HCT116 (cell line): ENCODE results near the gene C6orf118. TPM values are rescaled to one million over a fixed set of nuclear protein-coding genes. Genes with fewer than 3 reads are reported as not detected.

Experiments used
- ATAC-seq: fragments of 200-7000 bp; cut with Tn5 transposase; 2 replicates; pipeline ENCODE4 v1.9.1; 2020; ENCODE audit warnings: mild to moderate bottlenecking, moderate library complexity
- BruUV-seq: library from RNA; stranded (reverse); fragments of 400-500 nt; replicated peaks from 2 replicates; lab custom pipeline; 2021; lab: Mats Ljungman, UMichigan
- CTCF ChIA-PET: fragments of 300-600 bp; sonication (Branson Sonifier 250); formaldehyde crosslinking; loops from one replicate; lab custom pipeline; 2021; ENCODE audit warnings: antibody characterized with exemption; lab: Charles Lee
- POLR2A ChIA-PET: fragments of 300-600, 350-600 bp; sonication (Branson Sonifier 250); formaldehyde crosslinking; loops from one replicate; lab custom pipeline; 2021; ENCODE audit warnings: antibody characterized with exemption; lab: Charles Lee
- RAD21 ChIA-PET, 2 experiments: fragments of 300-600 bp; sonication (Branson Sonifier 250); formaldehyde crosslinking; loops; one replicate each; lab custom pipeline; 2023; ENCODE audit warnings: low total read pairs in 2 of 2; ENCODE audit not compliant: uncharacterized antibody in 2 of 2, unreplicated experiment in 2 of 2, low non-redundant PET in 1 of 2; lab: Charles Lee
- DNase-seq: peaks from one replicate; pipeline ENCODE4 v3.0.0-alpha.2; 2010; ENCODE audit warnings: low read depth, low spot score
- H2AFZ ChIP-seq: fragments of 200-600 bp; shearing (Covaris generic), sonication (generic); 2 replicates; pipeline ENCODE4 v1.6.1; 2017; ENCODE audit warnings: low read depth, mixed run types, mixed read lengths, antibody characterized with exemption, low read length; ENCODE audit not compliant: poor library complexity, severe bottlenecking
- H3K27ac ChIP-seq: 2 replicates; pipeline ENCODE4 v1.5.1; 2012; ENCODE audit warnings: low read depth, low read length
- H3K27me3 ChIP-seq: fragments of 200-600 bp; sonication (generic); 2 replicates; pipeline ENCODE4 v1.6.1; 2016; ENCODE audit warnings: mixed run types, low read length, mixed read lengths; ENCODE audit not compliant: insufficient read depth
- H3K36me3 ChIP-seq, 2 experiments: fragments of 200-500 bp in 1 of 2; fragments of 200-600 bp in 1 of 2; sonication (Bioruptor generic) in 1 of 2; sonication (generic) in 1 of 2; 2 replicates each; pipeline versions ENCODE4 v1.5.1 to v1.6.1; 2014 to 2016; ENCODE audit warnings: low read length in 2 of 2, inconsistent platforms in 1 of 2, mixed read lengths in 1 of 2, mixed run types in 1 of 2; ENCODE audit not compliant: insufficient read depth in 2 of 2, control insufficient read depth in 1 of 2
- H3K4me1 ChIP-seq, 2 experiments: fragments of 200-600 bp in 1 of 2; sonication (generic) in 1 of 2; 2 replicates each; pipeline versions ENCODE4 v1.5.1 to v1.6.1; 2012 to 2017; ENCODE audit warnings: low read length in 2 of 2, inconsistent platforms in 1 of 2, mild to moderate bottlenecking in 1 of 2, mixed read lengths in 1 of 2, mixed run types in 1 of 2, moderate library complexity in 1 of 2; ENCODE audit not compliant: insufficient read depth in 2 of 2, control insufficient read depth in 1 of 2
- H3K4me2 ChIP-seq: fragments of 200-600 bp; sonication (generic); 2 replicates; pipeline ENCODE4 v1.6.1; 2017; ENCODE audit warnings: mixed run types, low read length, mixed read lengths
- H3K4me3 ChIP-seq, 2 experiments: fragments of 200-600 bp in 1 of 2; sonication (generic) in 1 of 2; replicated peaks in 1 of 2; 2 replicates each; pipeline ENCODE4 v1.5.1; 2011 to 2016; ENCODE audit warnings: low read length in 2 of 2, control low read depth in 1 of 2, low read depth in 1 of 2, mild to moderate bottlenecking in 1 of 2, mixed read lengths in 1 of 2, mixed run types in 1 of 2
- H3K79me2 ChIP-seq: fragments of 200-600 bp; sonication (generic); 2 replicates; pipeline ENCODE4 v1.6.1; 2017; ENCODE audit warnings: mild to moderate bottlenecking, mixed run types, low read length, moderate library complexity, mixed read lengths; ENCODE audit not compliant: insufficient read depth
- H3K9ac ChIP-seq: fragments of 200-600 bp; sonication (generic); 2 replicates; pipeline ENCODE4 v1.6.1; 2016; ENCODE audit warnings: low read length, mixed read lengths
- H3K9me2 ChIP-seq: fragments of 200-600 bp; sonication (generic), shearing (Covaris generic); 2 replicates; pipeline ENCODE4 v1.6.1; 2017; ENCODE audit warnings: mixed run types, mild to moderate bottlenecking, moderate library complexity; ENCODE audit not compliant: insufficient read depth
- H3K9me3 ChIP-seq, 2 experiments: fragments of 200-500 bp in 1 of 2; fragments of 200-600 bp in 1 of 2; sonication (Bioruptor generic) in 1 of 2; sonication (generic) in 1 of 2; 2 replicates each; pipeline ENCODE4 v1.6.1; 2014 to 2017; ENCODE audit warnings: low read length in 2 of 2, mixed read lengths in 2 of 2, inconsistent platforms in 1 of 2, low read depth in 1 of 2, mild to moderate bottlenecking in 1 of 2, mixed run types in 1 of 2, moderate library complexity in 1 of 2; ENCODE audit not compliant: control insufficient read depth in 1 of 2, insufficient read depth in 1 of 2
- H4K20me1 ChIP-seq: fragments of 200-600 bp; sonication (generic), shearing (Covaris generic); 2 replicates; pipeline ENCODE4 v1.6.1; 2017; ENCODE audit warnings: mixed run types, mild to moderate bottlenecking, moderate library complexity; ENCODE audit not compliant: insufficient read depth
- POLR2A ChIP-seq: IDR thresholded peaks from 2 replicates; pipeline ENCODE4 v1.7.0; 2011; ENCODE audit warnings: borderline replicate concordance; ENCODE audit not compliant: insufficient read depth, insufficient read length; ENCODE audit errors: extremely low read depth
- REST ChIP-seq: IDR thresholded peaks from 2 replicates; pipeline ENCODE4 v1.6.1; 2012; ENCODE audit warnings: low read depth
- SIN3A ChIP-seq: IDR thresholded peaks from 2 replicates; pipeline ENCODE4 v1.6.1; 2012; ENCODE audit warnings: low read depth
- SRF ChIP-seq: IDR thresholded peaks from 2 replicates; pipeline ENCODE4 v1.6.1; 2012; ENCODE audit warnings: low read depth
- TCF7L2 ChIP-seq: IDR thresholded peaks from 2 replicates; pipeline ENCODE4 v1.7.0; 2011; ENCODE audit warnings: borderline replicate concordance, inconsistent platforms; ENCODE audit not compliant: insufficient read depth, insufficient read length; ENCODE audit errors: extremely low read depth
- YY1 ChIP-seq: IDR thresholded peaks from 2 replicates; pipeline ENCODE4 v1.6.1; 2011; ENCODE audit warnings: low read length, low read depth, moderate library complexity, mild to moderate bottlenecking; ENCODE audit not compliant: insufficient replicate concordance; ENCODE audit errors: extremely low read depth
- ZBTB33 ChIP-seq: IDR thresholded peaks from 2 replicates; pipeline ENCODE4 v1.6.1; 2011; ENCODE audit warnings: mild to moderate bottlenecking, low read length, moderate library complexity; ENCODE audit not compliant: insufficient replicate concordance; ENCODE audit errors: extremely low read depth
- intact Hi-C: fragments of 100-400 bp; cut with micrococcal nuclease; formaldehyde crosslinking; loops from 2 replicates; pipeline ENCODE4 v1.10.0; 2022
- total RNA-seq: library from RNA; stranded (reverse); gene quantifications from one replicate; pipeline ENCODE4 v1.2.1, GENCODE V29; 2021; ENCODE audit not compliant: unreplicated experiment

C6orf118 gene
- total RNA-seq, 1 experiment from 2014 or later: not detected

- H3K79me2 ChIP-seq: no peaks in the 10 kb centered on the region
- H3K27ac ChIP-seq: no peak overlapping the region
- RAD21 ChIA-PET: no interaction called here
- no peak overlapping the region for H3K4me2 ChIP-seq
- no peaks in the 10 kb centered on the region for H4K20me1 ChIP-seq
- H3K27me3 ChIP-seq: no peaks in the 10 kb centered on the region
- H3K4me1 ChIP-seq: no peaks in the 10 kb centered on the region
- H3K9ac ChIP-seq: no peak overlapping the region
- no peak for ATAC-seq
- POLR2A ChIA-PET: no interaction called here
- TF ChIP-seq YY1: no peak
- TF ChIP-seq ZBTB33: no peak
- no peak for TF ChIP-seq REST
- no peak for TF ChIP-seq SIN3A
- TF ChIP-seq POLR2A: no peak
- TF ChIP-seq SRF: no peak
- TF ChIP-seq TCF7L2: no peak
- DNase-seq: no peak
- no peak overlapping the region for H2AFZ ChIP-seq
- no peak overlapping the region for H3K4me3 ChIP-seq
- H3K9me3 ChIP-seq: no peaks in the 10 kb centered on the region
- intact Hi-C loops: no loop called here
- CTCF ChIA-PET: no interaction called here
- H3K36me3 ChIP-seq: no peaks in the 10 kb centered on the region
- no TSS peak for BruUV-seq
- no peaks in the 10 kb centered on the region for H3K9me2 ChIP-seq
Observed at GRCh38 chr6:165272585-165272984, 36.8 kb downstream of the C6orf118 start.
